CD14-positive monocyte (primary cell): ENCODE data around the gene RHOBTB3. TPM values are rescaled to one million over a fixed set of nuclear protein-coding genes. Genes with fewer than 3 reads are reported as not detected.

ENCODE experiments used
- DNase-seq, 3 donors: peaks; one replicate each; pipeline ENCODE4 v3.0.0-alpha.2; 2011 to 2022
- H2AFZ ChIP-seq: 2 replicates; pipeline ENCODE4 v1.6.0; 2012; ENCODE audit warnings: mild to moderate bottlenecking, low read depth, low read length, inconsistent platforms; ENCODE audit not compliant: insufficient read depth, poor library complexity, severe bottlenecking
- H3K27ac ChIP-seq, 2 donors: 1 replicate in 1 of 2; 2 replicates in 1 of 2; pipeline ENCODE4 v1.5.1; 2012 to 2013; ENCODE audit warnings: low read length in 2 of 2, control low read depth in 1 of 2, inconsistent platforms in 1 of 2, low read depth in 1 of 2, mild to moderate bottlenecking in 1 of 2
- H3K27me3 ChIP-seq, 2 donors: one replicate each; pipeline versions ENCODE4 v1.6.0 to v1.6.1; 2011 to 2013; ENCODE audit warnings: low read length in 2 of 2; ENCODE audit not compliant: control insufficient read depth in 2 of 2, insufficient read depth in 2 of 2
- H3K36me3 ChIP-seq, 2 donors: replicated peaks in 1 of 2; 1 replicate in 1 of 2; 2 replicates in 1 of 2; pipeline versions ENCODE4 v1.5.1 to v1.6.1; 2012 to 2013; ENCODE audit warnings: low read length in 2 of 2, control low read depth in 1 of 2, inconsistent platforms in 1 of 2, mild to moderate bottlenecking in 1 of 2; ENCODE audit not compliant: insufficient read depth in 2 of 2, control insufficient read depth in 1 of 2
- H3K4me1 ChIP-seq, 2 donors: 1 replicate in 1 of 2; 2 replicates in 1 of 2; pipeline versions ENCODE4 v1.5.1 to v1.6.1; 2012 to 2013; ENCODE audit warnings: low read length in 2 of 2, control low read depth in 1 of 2, inconsistent platforms in 1 of 2, mild to moderate bottlenecking in 1 of 2, moderate library complexity in 1 of 2; ENCODE audit not compliant: insufficient read depth in 2 of 2, control insufficient read depth in 1 of 2
- H3K4me2 ChIP-seq: replicated peaks from 2 replicates; pipeline ENCODE3; 2012; ENCODE audit warnings: low read length, moderate library complexity, mild to moderate bottlenecking; ENCODE audit not compliant: poor library complexity, severe bottlenecking; ENCODE audit errors: extremely low read depth
- H3K4me3 ChIP-seq, 3 experiments: fragments of 200-600 bp in 1 of 3; sonication (generic) in 1 of 3; replicated peaks in 1 of 3; 1 replicate in 2 of 3; 2 replicates in 1 of 3; pipeline ENCODE4 v1.5.1; 2011 to 2013; ENCODE audit warnings: low read length in 3 of 3, mild to moderate bottlenecking in 3 of 3, control low read depth in 2 of 3, low read depth in 2 of 3, inconsistent platforms in 1 of 3, moderate library complexity in 1 of 3
- H3K79me2 ChIP-seq: 2 replicates; pipeline ENCODE4 v1.6.0; 2012; ENCODE audit warnings: mild to moderate bottlenecking, control low read depth, inconsistent platforms, low read length, moderate library complexity; ENCODE audit not compliant: insufficient read depth
- H3K9ac ChIP-seq: 2 replicates; pipeline ENCODE4 v1.6.0; 2017; ENCODE audit warnings: low read length, mild to moderate bottlenecking; ENCODE audit not compliant: insufficient read depth, poor library complexity, severe bottlenecking
- H3K9me3 ChIP-seq, 2 donors: replicated peaks in 1 of 2; 1 replicate in 1 of 2; 2 replicates in 1 of 2; pipeline versions ENCODE4 v1.5.1 to v1.6.1; 2012 to 2013; ENCODE audit warnings: low read length in 2 of 2, control low read depth in 1 of 2; ENCODE audit not compliant: control insufficient read depth in 1 of 2, insufficient read depth in 1 of 2
- H4K20me1 ChIP-seq: 2 replicates; pipeline ENCODE4 v1.6.0; 2012; ENCODE audit warnings: mild to moderate bottlenecking, low read length, control low read depth, moderate library complexity; ENCODE audit not compliant: insufficient read depth
- H3K27ac Mint-ChIP-seq, 7 donors: one replicate each; pipeline ENCODE4 v1.8.0; 2020; ENCODE audit warnings: mild to moderate bottlenecking in 7 of 7, mixed read lengths in 7 of 7, moderate library complexity in 6 of 7, inconsistent platforms in 2 of 7
- H3K27me3 Mint-ChIP-seq, 3 donors: one replicate each; pipeline ENCODE4 v1.8.0; 2021 to 2022; ENCODE audit warnings: low read depth in 3 of 3, mild to moderate bottlenecking in 3 of 3, mixed read lengths in 3 of 3, moderate library complexity in 3 of 3, inconsistent platforms in 1 of 3
- H3K36me3 Mint-ChIP-seq, 2 donors: one replicate each; pipeline ENCODE4 v1.8.0; 2020; ENCODE audit warnings: mixed read lengths in 2 of 2, inconsistent platforms in 1 of 2, mild to moderate bottlenecking in 1 of 2
- H3K4me1 Mint-ChIP-seq: one replicate; pipeline ENCODE4 v1.8.0; 2020; ENCODE audit warnings: mild to moderate bottlenecking, mixed read lengths
- H3K4me3 Mint-ChIP-seq, 2 donors: one replicate each; pipeline ENCODE4 v1.8.0; 2020; ENCODE audit warnings: mild to moderate bottlenecking in 2 of 2, mixed read lengths in 2 of 2, moderate library complexity in 1 of 2
- H3K9me3 Mint-ChIP-seq, 7 donors: one replicate each; pipeline ENCODE4 v1.8.0; 2020 to 2022; ENCODE audit warnings: mixed read lengths in 7 of 7, mild to moderate bottlenecking in 6 of 7, moderate library complexity in 6 of 7, inconsistent platforms in 2 of 7
- WGBS: methylation state at CpG from one replicate; pipeline ENCODE4 v1.1.5; 2013; ENCODE audit warnings: missing lambda C conversion rate; ENCODE audit not compliant: insufficient coverage; 5-methylcytosine and 5-hydroxymethylcytosine counted together
- intact Hi-C, 2 donors: fragments of 100-400 bp; cut with micrococcal nuclease; formaldehyde crosslinking; loops; one replicate each; pipeline versions ENCODE4 v1.15.0 to v1.15.1; 2023
- polyA plus RNA-seq, 3 donors: library from polyadenylated mRNA; depleted of rRNA in 1 of 3; unstranded in 2 of 3; stranded (reverse) in 1 of 3; fragments of 300-500 nt in 2 of 3; fragments of >200 nt in 1 of 3; fragmentation: Illumina TruSeq in 2 of 3; gene quantifications; 1 replicate in 2 of 3; 2 replicates in 1 of 3; pipeline ENCODE4 v1.2.3, GENCODE V29; 2012 to 2021
- TF ChIP-seq, protein P1 (sequence below): fragments of 200-600 bp; IDR thresholded peaks from one replicate; pipeline ENCODE4 v1.8.0; 2022; ENCODE audit warnings: antibody characterized with exemption, mild to moderate bottlenecking

RHOBTB3 gene
- polyA plus RNA-seq, 3 donors, result 0.41 to 1.5 (median 0.63) TPM

DNA sequence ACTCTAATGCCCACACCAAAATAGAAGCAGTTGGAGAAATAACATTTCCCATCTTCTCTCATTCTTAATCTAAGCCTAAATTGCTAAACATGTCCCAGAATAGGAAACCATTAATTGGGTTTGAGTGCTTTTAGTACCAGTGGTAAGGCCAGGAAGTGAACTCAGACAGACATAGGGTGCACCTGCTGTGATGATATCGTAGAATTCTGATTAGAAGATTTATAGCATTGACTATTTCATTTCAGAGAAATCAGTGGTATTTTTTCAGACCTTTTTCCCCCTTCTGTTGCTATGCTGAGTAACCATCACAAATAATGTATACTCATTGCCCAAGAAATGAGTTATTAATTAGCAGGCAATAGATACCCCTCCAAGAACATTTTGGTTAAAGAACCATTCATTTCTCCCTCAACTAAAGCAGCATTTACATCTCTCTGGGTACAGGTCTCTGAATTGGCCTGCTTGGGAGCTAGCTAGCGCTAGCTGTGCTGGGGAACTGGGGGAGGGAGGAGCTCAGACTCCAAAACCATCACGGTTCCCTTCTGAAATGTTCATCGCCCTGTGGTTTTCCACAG, 84.1 kb downstream of the RHOBTB3 start:
- Histone ChIP-seq H3K9me3 (no peaks in the 10 kb centered on the region), H3K27ac (peak overlapping the region in 1 of 2 donors; percentile 92), H3K79me2 (peaks cover 90% of the 10 kb centered on the region), H3K4me1 (peaks cover 56 to 69% of the 10 kb centered on the region in 2 donors), H3K36me3 (peaks cover 59 to 63% of the 10 kb centered on the region in 2 donors), H4K20me1 (peaks cover 94% of the 10 kb centered on the region), H3K4me2 (no peak overlapping the region), H3K27me3 (no peaks in the 10 kb centered on the region), H3K9ac (no peak overlapping the region), H3K4me3 (no peak overlapping the region), H2AFZ (no peak overlapping the region)
- Mint-ChIP-seq H3K27me3 (peaks cover 0 to 3% (median 0%) of the 10 kb centered on the region in 3 donors), H3K4me1 (peaks cover 85% of the 10 kb centered on the region), H3K9me3 (no peaks in the 10 kb centered on the region), H3K4me3 (no peak overlapping the region), H3K27ac (peak overlapping the region in 5 of 7 donors; percentile 0 to 91 (median 35)), H3K36me3 (peaks cover 71 to 84% of the 10 kb centered on the region in 2 donors)
- intact Hi-C loops, result loop anchor here in 1 of 2 donors (5.0 kb wide), 1 partner anchor 33 kb away; no protein-coding TSS in a partner anchor
- DNase-seq, result no peak
- TF ChIP-seq, protein P1, sequence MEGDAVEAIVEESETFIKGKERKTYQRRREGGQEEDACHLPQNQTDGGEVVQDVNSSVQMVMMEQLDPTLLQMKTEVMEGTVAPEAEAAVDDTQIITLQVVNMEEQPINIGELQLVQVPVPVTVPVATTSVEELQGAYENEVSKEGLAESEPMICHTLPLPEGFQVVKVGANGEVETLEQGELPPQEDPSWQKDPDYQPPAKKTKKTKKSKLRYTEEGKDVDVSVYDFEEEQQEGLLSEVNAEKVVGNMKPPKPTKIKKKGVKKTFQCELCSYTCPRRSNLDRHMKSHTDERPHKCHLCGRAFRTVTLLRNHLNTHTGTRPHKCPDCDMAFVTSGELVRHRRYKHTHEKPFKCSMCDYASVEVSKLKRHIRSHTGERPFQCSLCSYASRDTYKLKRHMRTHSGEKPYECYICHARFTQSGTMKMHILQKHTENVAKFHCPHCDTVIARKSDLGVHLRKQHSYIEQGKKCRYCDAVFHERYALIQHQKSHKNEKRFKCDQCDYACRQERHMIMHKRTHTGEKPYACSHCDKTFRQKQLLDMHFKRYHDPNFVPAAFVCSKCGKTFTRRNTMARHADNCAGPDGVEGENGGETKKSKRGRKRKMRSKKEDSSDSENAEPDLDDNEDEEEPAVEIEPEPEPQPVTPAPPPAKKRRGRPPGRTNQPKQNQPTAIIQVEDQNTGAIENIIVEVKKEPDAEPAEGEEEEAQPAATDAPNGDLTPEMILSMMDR, result no peak
- WGBS, result no CpG with 5 or more reads among the region's 4 CpGs

DNA sequence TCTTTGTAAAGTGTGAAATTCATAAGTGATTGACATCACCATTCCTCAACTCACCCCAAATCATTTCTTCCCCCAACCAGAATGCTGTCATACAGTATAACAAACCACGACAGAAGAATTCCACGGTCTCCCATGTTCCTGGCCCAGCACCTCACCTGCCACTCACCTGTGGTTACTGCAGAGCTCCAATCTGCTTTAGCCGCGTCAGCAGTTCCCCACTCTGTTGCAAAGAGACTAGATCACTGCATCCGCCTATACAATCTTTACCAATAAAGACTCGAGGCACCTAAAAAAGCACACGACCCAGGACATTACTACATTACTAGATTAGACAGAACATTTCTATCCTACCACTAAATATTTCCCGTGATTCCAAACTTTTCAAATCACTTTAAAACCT, 85.2 kb downstream of the RHOBTB3 start:
- Mint-ChIP-seq H3K27ac (peak overlapping the region in 4 of 7 donors; percentile 42 to 91 (median 78)), H3K36me3 (peaks cover 64 to 73% of the 10 kb centered on the region in 2 donors)

More for the DNA sequence above, 85.2 kb downstream of the RHOBTB3 start:
- Histone ChIP-seq H3K4me3 (peak overlapping the region in 1 of 3 experiments; percentile 100), H3K4me1 (peaks cover 53 to 70% of the 10 kb centered on the region in 2 donors), H3K9ac (no peak overlapping the region), H3K9me3 (no peaks in the 10 kb centered on the region), H2AFZ (no peak overlapping the region), H3K79me2 (peaks cover 99% of the 10 kb centered on the region), H3K27me3 (no peaks in the 10 kb centered on the region), H3K4me2 (peak overlapping the region; percentile 98), H3K36me3 (peaks cover 58 to 63% of the 10 kb centered on the region in 2 donors), H4K20me1 (peaks cover 94% of the 10 kb centered on the region), H3K27ac (peak overlapping the region in 1 of 2 donors; percentile 92)
- H3K4me1 Mint-ChIP-seq, result peaks cover 83% of the 10 kb centered on the region
- no peak for DNase-seq
- TF ChIP-seq, protein P1, result no peak
- 94% methylated on average over 7 of the region's 8 CpGs for WGBS
- intact Hi-C loops, result loop anchor here in 1 of 2 donors (5.0 kb wide), 1 partner anchor 34 kb away; no protein-coding TSS in a partner anchor
- no peaks in the 10 kb centered on the region for H3K9me3 Mint-ChIP-seq
- peaks cover 0 to 3% (median 0%) of the 10 kb centered on the region in 3 donors for H3K27me3 Mint-ChIP-seq
- no peak overlapping the region for H3K4me3 Mint-ChIP-seq
